Peyer's patch (tissue), 4 donors: Measurements from ENCODE around the gene BRIP1. TPM values are rescaled to one million over a fixed set of nuclear protein-coding genes. Genes with fewer than 3 reads are reported as not detected.

ENCODE experiments used
- DNase-seq, 3 donors: peaks; one replicate each; pipeline ENCODE4 v3.0.0-alpha.2; 2017 to 2019
- H3K27ac ChIP-seq, 4 donors: fragments of 200-600 bp; sonication (generic); one replicate each; pipeline ENCODE4 v1.5.1; 2016 to 2019
- H3K27me3 ChIP-seq, 2 donors: fragments of 200-600 bp; sonication (generic); one replicate each; pipeline ENCODE4 v1.5.1; 2019
- H3K36me3 ChIP-seq, 3 donors: fragments of 200-600 bp; sonication (generic); one replicate each; pipeline ENCODE4 v1.5.1; 2016 to 2019
- H3K4me1 ChIP-seq, 4 donors: fragments of 200-600 bp; sonication (generic); one replicate each; pipeline ENCODE4 v1.5.1; 2016 to 2019
- H3K4me3 ChIP-seq, 4 donors: fragments of 200-600 bp; sonication (generic); 1 replicate in 3 of 4; 2 replicates in 1 of 4; pipeline ENCODE4 v1.5.1; 2016 to 2019; ENCODE audit warnings: mild to moderate bottlenecking in 1 of 4
- H3K9me3 ChIP-seq, 4 donors: fragments of 200-600 bp; sonication (generic); one replicate each; pipeline ENCODE4 v1.5.1; 2016 to 2019; ENCODE audit warnings: mild to moderate bottlenecking in 1 of 4
- CTCF ChIP-seq, 6 experiments: fragments of 450-650 bp in 4 of 6; fragments of 200-600 bp in 2 of 6; sonication (generic) in 1 of 6; IDR thresholded peaks; one replicate each; pipeline ENCODE4 v1.5.1; 2017 to 2019; ENCODE audit warnings: antibody characterized with exemption in 6 of 6, mild to moderate bottlenecking in 3 of 6, moderate library complexity in 1 of 6
- POLR2A ChIP-seq, 2 donors: fragments of 450-650 bp; IDR thresholded peaks; one replicate each; pipeline ENCODE4 v1.5.1; 2017; ENCODE audit warnings: antibody characterized with exemption in 2 of 2, mild to moderate bottlenecking in 2 of 2, moderate library complexity in 2 of 2
- total RNA-seq, 4 donors: library from RNA; depleted of rRNA; stranded (reverse); fragments of >200 nt; gene quantifications; one replicate each; pipeline ENCODE4 v1.1.0, GENCODE V29; 2016

Gene BRIP1
- total RNA-seq, 4 donors from 2014 or later: 4.3 to 13.2 (median 4.5) TPM

GRCh38 chr17:61874075-61874474 is 10.7 kb upstream of the BRIP1 start:
- H3K4me3 ChIP-seq: no peak overlapping the region
- H3K36me3 ChIP-seq: peaks cover 0 to 54% (median 0%) of the 10 kb centered on the region in 3 donors
- no peaks in the 10 kb centered on the region for H3K9me3 ChIP-seq
- TF ChIP-seq POLR2A (IDR thresholded peaks at IDR 0.05) (no peak), CTCF (IDR thresholded peaks at IDR 0.05) (no peak)
- no peaks in the 10 kb centered on the region for H3K27me3 ChIP-seq
- no peak overlapping the region for H3K27ac ChIP-seq
- H3K4me1 ChIP-seq: no peaks in the 10 kb centered on the region
- DNase-seq: no peak

- H3K27me3 ChIP-seq: no peaks in the 10 kb centered on the region
- H3K4me1 ChIP-seq: no peaks in the 10 kb centered on the region
- no peak overlapping the region for H3K4me3 ChIP-seq
- H3K9me3 ChIP-seq: no peaks in the 10 kb centered on the region
- H3K27ac ChIP-seq: no peak overlapping the region
- no peak for DNase-seq
- H3K36me3 ChIP-seq: peaks cover 0 to 49% (median 0%) of the 10 kb centered on the region in 3 donors
- TF ChIP-seq POLR2A (IDR thresholded peaks at IDR 0.05) (no peak), CTCF (IDR thresholded peaks at IDR 0.05) (no peak)
Observed at GRCh38 chr17:61872099-61872498, 8.8 kb upstream of the BRIP1 start.

GRCh38 chr17:61869138-61869537 is 5.8 kb upstream of the BRIP1 start:
- Histone ChIP-seq H3K4me1 (peaks cover 0 to 3% (median 0%) of the 10 kb centered on the region in 4 donors), H3K36me3 (peaks cover 0 to 35% (median 0%) of the 10 kb centered on the region in 3 donors), H3K4me3 (no peak overlapping the region), H3K9me3 (no peaks in the 10 kb centered on the region), H3K27me3 (no peaks in the 10 kb centered on the region), H3K27ac (no peak overlapping the region)
- TF ChIP-seq POLR2A (IDR thresholded peaks at IDR 0.05) (no peak), CTCF (IDR thresholded peaks at IDR 0.05) (no peak)
- DNase-seq: no peak

GRCh38 chr17:61868074-61868473 is 4.7 kb upstream of the BRIP1 start:
- peaks cover 0 to 5% (median 0%) of the 10 kb centered on the region in 4 donors for H3K4me1 ChIP-seq
- TF ChIP-seq CTCF (IDR thresholded peaks at IDR 0.05): no peak
- no peak for TF ChIP-seq POLR2A (IDR thresholded peaks at IDR 0.05)
- H3K9me3 ChIP-seq: no peaks in the 10 kb centered on the region
- H3K4me3 ChIP-seq: no peak overlapping the region
- no peaks in the 10 kb centered on the region for H3K27me3 ChIP-seq
- peaks cover 0 to 35% (median 0%) of the 10 kb centered on the region in 3 donors for H3K36me3 ChIP-seq
- DNase-seq: no peak
- no peak overlapping the region for H3K27ac ChIP-seq

GRCh38 chr17:61867033-61867432 is 3.7 kb upstream of the BRIP1 start:
- Histone ChIP-seq H3K4me3 (no peak overlapping the region), H3K27ac (no peak overlapping the region), H3K9me3 (no peaks in the 10 kb centered on the region), H3K36me3 (peaks cover 0 to 32% (median 0%) of the 10 kb centered on the region in 3 donors), H3K27me3 (no peaks in the 10 kb centered on the region), H3K4me1 (peaks cover 0 to 5% (median 0%) of the 10 kb centered on the region in 4 donors)
- TF ChIP-seq POLR2A (IDR thresholded peaks at IDR 0.05) (no peak), CTCF (IDR thresholded peaks at IDR 0.05) (no peak)
- no peak for DNase-seq

- no peaks in the 10 kb centered on the region for H3K27me3 ChIP-seq
- peaks cover 0 to 1% (median 0%) of the 10 kb centered on the region in 3 donors for H3K36me3 ChIP-seq
- no peaks in the 10 kb centered on the region for H3K9me3 ChIP-seq
- peak overlapping the region; percentile 59 to 73 (median 66) for H3K4me3 ChIP-seq
- no peak for DNase-seq
- H3K4me1 ChIP-seq: peaks cover 0 to 5% (median 0%) of the 10 kb centered on the region in 4 donors
- H3K27ac ChIP-seq: peak overlapping the region; percentile 66 to 85 (median 74)
- TF ChIP-seq CTCF (IDR thresholded peaks at IDR 0.05) (no peak), POLR2A (IDR thresholded peaks at IDR 0.05) (no peak)
Observed at GRCh38 chr17:61863801-61864126, 436 bp upstream of the BRIP1 start.
